Cardiac fibroblast (primary cell): Measurements from ENCODE around the gene SCPEP1.

Experiments used
- DNase-seq, 2 donors: peaks; one replicate each; pipeline versions ENCODE4 v3.0.0 to v3.0.0-alpha.2; 2010; ENCODE audit warnings: low read depth in 2 of 2
- H3K4me3 ChIP-seq, 2 donors: replicated peaks in 1 of 2; 1 replicate in 1 of 2; 2 replicates in 1 of 2; pipeline ENCODE4 v1.5.1; 2011; ENCODE audit warnings: low read depth in 2 of 2, low read length in 2 of 2, mild to moderate bottlenecking in 2 of 2, moderate library complexity in 1 of 2
- TF ChIP-seq, protein P1 (sequence below): IDR thresholded peaks from one replicate; pipeline ENCODE4 v1.5.1; 2011; ENCODE audit warnings: low read depth, mild to moderate bottlenecking, low read length, inconsistent platforms

SCPEP1 gene

DNA sequence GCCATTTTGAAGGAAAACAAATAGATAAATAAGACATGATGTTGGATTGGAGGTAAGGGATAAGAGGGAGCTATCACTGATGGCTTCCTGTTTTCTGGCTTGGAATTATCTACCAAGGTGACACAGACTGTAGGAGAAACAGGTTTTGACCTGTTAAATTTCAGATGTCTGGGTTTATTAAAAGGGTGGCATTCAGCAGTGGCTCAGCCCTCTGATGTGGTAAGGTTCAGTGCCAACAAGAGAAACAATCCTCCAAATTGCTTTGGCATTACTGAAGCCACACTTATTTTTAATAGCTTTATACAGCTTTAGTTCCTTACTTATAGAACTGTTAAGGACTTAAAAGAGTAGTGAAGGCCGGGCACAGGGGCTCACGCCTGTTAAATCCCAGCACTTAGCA lies 70.2 kb downstream of the SCPEP1 start:
- no peak for DNase-seq
- TF ChIP-seq, protein P1, sequence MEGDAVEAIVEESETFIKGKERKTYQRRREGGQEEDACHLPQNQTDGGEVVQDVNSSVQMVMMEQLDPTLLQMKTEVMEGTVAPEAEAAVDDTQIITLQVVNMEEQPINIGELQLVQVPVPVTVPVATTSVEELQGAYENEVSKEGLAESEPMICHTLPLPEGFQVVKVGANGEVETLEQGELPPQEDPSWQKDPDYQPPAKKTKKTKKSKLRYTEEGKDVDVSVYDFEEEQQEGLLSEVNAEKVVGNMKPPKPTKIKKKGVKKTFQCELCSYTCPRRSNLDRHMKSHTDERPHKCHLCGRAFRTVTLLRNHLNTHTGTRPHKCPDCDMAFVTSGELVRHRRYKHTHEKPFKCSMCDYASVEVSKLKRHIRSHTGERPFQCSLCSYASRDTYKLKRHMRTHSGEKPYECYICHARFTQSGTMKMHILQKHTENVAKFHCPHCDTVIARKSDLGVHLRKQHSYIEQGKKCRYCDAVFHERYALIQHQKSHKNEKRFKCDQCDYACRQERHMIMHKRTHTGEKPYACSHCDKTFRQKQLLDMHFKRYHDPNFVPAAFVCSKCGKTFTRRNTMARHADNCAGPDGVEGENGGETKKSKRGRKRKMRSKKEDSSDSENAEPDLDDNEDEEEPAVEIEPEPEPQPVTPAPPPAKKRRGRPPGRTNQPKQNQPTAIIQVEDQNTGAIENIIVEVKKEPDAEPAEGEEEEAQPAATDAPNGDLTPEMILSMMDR, result no peak
- H3K4me3 ChIP-seq, result no peak overlapping the region

DNA sequence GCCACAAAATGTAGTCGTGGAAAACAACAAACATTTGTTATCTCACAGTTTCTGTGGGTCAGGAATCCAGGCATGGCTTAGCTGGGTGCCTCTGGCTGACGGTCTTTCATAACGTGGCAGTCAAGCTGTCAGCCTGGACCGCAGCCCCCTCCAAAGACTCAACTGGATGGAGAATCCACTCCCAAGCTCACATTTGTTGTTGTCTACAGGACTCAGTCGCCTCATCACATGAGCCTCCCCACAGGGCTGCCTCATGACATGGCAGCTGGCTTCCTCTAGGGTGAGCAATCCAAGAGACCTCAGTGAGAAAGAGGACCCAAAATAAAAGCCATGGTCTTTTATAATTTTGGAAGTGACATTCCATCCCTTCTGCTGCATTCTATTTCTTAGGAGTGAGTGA lies 72.4 kb downstream of the SCPEP1 start:
- TF ChIP-seq, protein P1, result no peak
- no peak for DNase-seq

DNA sequence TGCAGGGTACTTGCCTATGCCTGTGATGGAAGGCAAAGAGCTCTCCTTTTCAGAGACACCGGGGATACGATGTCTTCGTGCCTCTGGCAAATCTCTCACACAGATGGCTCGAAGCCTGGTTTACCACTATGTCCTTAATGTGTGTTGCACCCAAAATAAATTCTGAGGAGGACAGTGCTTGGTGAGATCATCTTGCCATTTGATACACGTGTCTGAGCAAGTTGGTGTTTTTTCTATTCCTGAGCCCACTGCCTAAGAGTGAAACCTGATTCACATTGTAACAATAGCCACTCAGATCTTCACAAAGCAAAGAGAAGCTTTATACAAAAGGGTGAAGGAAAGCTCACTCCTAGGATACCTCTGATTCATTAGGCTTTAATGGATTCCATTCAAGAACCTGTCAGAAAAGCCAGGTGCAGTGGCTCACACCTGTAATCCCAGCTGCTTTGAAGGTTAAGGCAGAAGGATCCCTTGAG lies 74.0 kb downstream of the SCPEP1 start:
- TF ChIP-seq, protein P1, result no peak
- no peak for DNase-seq

More for the DNA sequence above, 72.4 kb downstream of the SCPEP1 start:
- H3K4me3 ChIP-seq, result no peak overlapping the region

More for the DNA sequence above, 74.0 kb downstream of the SCPEP1 start:
- H3K4me3 ChIP-seq, result no peak overlapping the region
